Measurements from ENCODE around the gene TRAF3IP1.

- TF ChIP-seq, protein P1, sequence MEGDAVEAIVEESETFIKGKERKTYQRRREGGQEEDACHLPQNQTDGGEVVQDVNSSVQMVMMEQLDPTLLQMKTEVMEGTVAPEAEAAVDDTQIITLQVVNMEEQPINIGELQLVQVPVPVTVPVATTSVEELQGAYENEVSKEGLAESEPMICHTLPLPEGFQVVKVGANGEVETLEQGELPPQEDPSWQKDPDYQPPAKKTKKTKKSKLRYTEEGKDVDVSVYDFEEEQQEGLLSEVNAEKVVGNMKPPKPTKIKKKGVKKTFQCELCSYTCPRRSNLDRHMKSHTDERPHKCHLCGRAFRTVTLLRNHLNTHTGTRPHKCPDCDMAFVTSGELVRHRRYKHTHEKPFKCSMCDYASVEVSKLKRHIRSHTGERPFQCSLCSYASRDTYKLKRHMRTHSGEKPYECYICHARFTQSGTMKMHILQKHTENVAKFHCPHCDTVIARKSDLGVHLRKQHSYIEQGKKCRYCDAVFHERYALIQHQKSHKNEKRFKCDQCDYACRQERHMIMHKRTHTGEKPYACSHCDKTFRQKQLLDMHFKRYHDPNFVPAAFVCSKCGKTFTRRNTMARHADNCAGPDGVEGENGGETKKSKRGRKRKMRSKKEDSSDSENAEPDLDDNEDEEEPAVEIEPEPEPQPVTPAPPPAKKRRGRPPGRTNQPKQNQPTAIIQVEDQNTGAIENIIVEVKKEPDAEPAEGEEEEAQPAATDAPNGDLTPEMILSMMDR (IDR thresholded peaks at IDR 0.05), result no peak
- no peak for TF ChIP-seq POLR2A (IDR thresholded peaks at IDR 0.05)
Measured at GRCh38 chr2:238314576-238314975, 5.7 kb upstream of the TRAF3IP1 start.

Measured in uterus (tissue), 2 donors.